Erythroblast (primary cell): ENCODE results near the gene AKR1D1.

Experiments used
- GATA1 ChIP-seq: IDR thresholded peaks from 2 replicates; pipeline ENCODE4 v1.6.1; 2011; ENCODE audit warnings: low read depth, mild to moderate bottlenecking, control low read depth, low read length, moderate library complexity
- POLR2A ChIP-seq: IDR thresholded peaks from 2 replicates; pipeline ENCODE4 v1.6.1; 2011; ENCODE audit warnings: mild to moderate bottlenecking, low read length

- TF ChIP-seq POLR2A (no peak), GATA1 (no peak)
Measured at GRCh38 chr7:138036135-138036534, 40.1 kb upstream of the AKR1D1 start.
